Liver (tissue), 9 donors: ENCODE data around the gene ZNF219. TPM values are rescaled to one million over a fixed set of nuclear protein-coding genes. Genes with fewer than 3 reads are reported as not detected.

Source experiments
- DNase-seq: peaks from one replicate; pipeline ENCODE4 v3.0.0-alpha.2; 2017; ENCODE audit warnings: low spot score
- H3K27ac ChIP-seq, 2 donors: one replicate each; pipeline ENCODE4 v1.7.0; 2013; ENCODE audit warnings: inconsistent platforms in 2 of 2, low read length in 2 of 2, control low read depth in 1 of 2, low read depth in 1 of 2, mild to moderate bottlenecking in 1 of 2
- H3K27me3 ChIP-seq, 4 donors: one replicate each; pipeline versions ENCODE4 v1.6.1 to v1.7.0; 2013; ENCODE audit warnings: low read length in 3 of 4, inconsistent platforms in 1 of 4, mild to moderate bottlenecking in 1 of 4, moderate library complexity in 1 of 4; ENCODE audit not compliant: control insufficient read depth in 4 of 4, insufficient read depth in 4 of 4
- H3K36me3 ChIP-seq, 4 donors: one replicate each; pipeline versions ENCODE4 v1.6.1 to v1.7.0; 2013; ENCODE audit warnings: low read length in 3 of 4, mild to moderate bottlenecking in 3 of 4, low read depth in 1 of 4, moderate library complexity in 1 of 4; ENCODE audit not compliant: control insufficient read depth in 4 of 4, insufficient read depth in 3 of 4
- H3K4me1 ChIP-seq, 4 donors: one replicate each; pipeline versions ENCODE4 v1.6.1 to v1.7.0; 2013; ENCODE audit warnings: low read length in 3 of 4, mild to moderate bottlenecking in 3 of 4, moderate library complexity in 1 of 4; ENCODE audit not compliant: control insufficient read depth in 4 of 4, insufficient read depth in 4 of 4
- H3K4me3 ChIP-seq, 3 donors: one replicate each; pipeline versions ENCODE4 v1.6.1 to v1.7.0; 2013; ENCODE audit warnings: low read length in 3 of 3, control low read depth in 1 of 3, low read depth in 1 of 3, mild to moderate bottlenecking in 1 of 3
- H3K9ac ChIP-seq, 2 donors: one replicate each; pipeline ENCODE4 v1.7.0; 2013; ENCODE audit warnings: low read length in 2 of 2, mild to moderate bottlenecking in 2 of 2, moderate library complexity in 2 of 2, control low read depth in 1 of 2, low read depth in 1 of 2
- H3K9me3 ChIP-seq, 4 donors: one replicate each; pipeline versions ENCODE4 v1.6.1 to v1.7.0; 2013; ENCODE audit warnings: low read length in 3 of 4; ENCODE audit not compliant: control insufficient read depth in 4 of 4
- EGR1 ChIP-seq, 2 donors: IDR thresholded peaks; 2 replicates each; pipeline ENCODE4 v1.6.1; 2016 to 2018; ENCODE audit warnings: antibody characterized with exemption in 2 of 2, low read depth in 2 of 2
- FOXA1 ChIP-seq: IDR thresholded peaks from 2 replicates; pipeline ENCODE4 v1.6.1; 2016; ENCODE audit warnings: antibody characterized with exemption
- FOXA2 ChIP-seq: IDR thresholded peaks from 2 replicates; pipeline ENCODE4 v1.6.1; 2016; ENCODE audit warnings: antibody characterized with exemption
- GABPA ChIP-seq, 2 donors: IDR thresholded peaks in 1 of 2; conservative IDR thresholded peaks in 1 of 2; 2 replicates each; pipeline ENCODE4 v1.6.1; 2016; ENCODE audit warnings: antibody characterized with exemption in 2 of 2, mild to moderate bottlenecking in 1 of 2, moderate library complexity in 1 of 2
- HNF4A ChIP-seq, 2 donors: conservative IDR thresholded peaks; 2 replicates each; pipeline ENCODE4 v1.6.1; 2016; ENCODE audit warnings: antibody characterized with exemption in 2 of 2, mild to moderate bottlenecking in 2 of 2
- HNF4G ChIP-seq: IDR thresholded peaks from 2 replicates; pipeline ENCODE4 v1.6.1; 2016; ENCODE audit warnings: antibody characterized with exemption
- JUND ChIP-seq, 2 donors: IDR thresholded peaks; 2 replicates each; pipeline ENCODE4 v1.6.1; 2016; ENCODE audit warnings: antibody characterized with exemption in 2 of 2
- NR2F2 ChIP-seq: IDR thresholded peaks from 2 replicates; pipeline ENCODE4 v1.6.1; 2016; ENCODE audit warnings: antibody characterized with exemption
- RAD21 ChIP-seq, 2 donors: IDR thresholded peaks; 2 replicates each; pipeline ENCODE4 v1.6.1; 2016; ENCODE audit warnings: antibody characterized with exemption in 2 of 2, mild to moderate bottlenecking in 2 of 2
- RXRA ChIP-seq, 2 donors: IDR thresholded peaks; 2 replicates each; pipeline ENCODE4 v1.6.1; 2017 to 2018; ENCODE audit warnings: antibody characterized with exemption in 2 of 2, mild to moderate bottlenecking in 1 of 2
- SP1 ChIP-seq: IDR thresholded peaks from 2 replicates; pipeline ENCODE4 v1.6.1; 2018; ENCODE audit warnings: antibody characterized with exemption, mild to moderate bottlenecking
- TAF1 ChIP-seq: conservative IDR thresholded peaks from 2 replicates; pipeline ENCODE4 v1.6.1; 2016; ENCODE audit warnings: antibody characterized with exemption, mild to moderate bottlenecking
- YY1 ChIP-seq: IDR thresholded peaks from 2 replicates; pipeline ENCODE4 v1.6.1; 2016; ENCODE audit warnings: antibody characterized with exemption, mild to moderate bottlenecking
- WGBS: extraction: QIAGEN DNeasy Blood & Tissue Kit; methylation state at CpG from one replicate; pipeline ENCODE4 v1.1.7; 2013; 5-methylcytosine and 5-hydroxymethylcytosine counted together
- polyA plus RNA-seq, 2 donors: library from polyadenylated mRNA; stranded (reverse) in 1 of 2; unstranded in 1 of 2; fragments of 200-250 nt in 1 of 2; fragments of >200 nt in 1 of 2; fragmentation: Nextera tagmentation in 1 of 2; extraction: Ambion mirVana in 1 of 2; gene quantifications; one replicate each; pipeline versions ENCODE4 v1.2.1 to v1.2.3, GENCODE V29; 2013 to 2015
- total RNA-seq, 2 donors: library from RNA; depleted of rRNA; stranded (reverse); fragments of >200 nt; gene quantifications; one replicate each; pipeline ENCODE4 v1.2.3, GENCODE V29; 2014
- TF ChIP-seq, protein P1 (sequence below): fragments of 150-350 bp; IDR thresholded peaks from 2 replicates; pipeline ENCODE4 v1.5.1; 2017; ENCODE audit warnings: improper control_type of control experiment, low read depth, low read length; ENCODE audit not compliant: missing input control
- TF ChIP-seq, protein P2 (sequence below): IDR thresholded peaks from 2 replicates; pipeline ENCODE4 v1.6.1; 2016; ENCODE audit warnings: antibody characterized with exemption
- TF ChIP-seq, protein P3 (sequence below): IDR thresholded peaks from 2 replicates; pipeline ENCODE4 v1.6.1; 2016; ENCODE audit warnings: antibody characterized with exemption, mild to moderate bottlenecking
- TF ChIP-seq, protein P4 (sequence below): IDR thresholded peaks from 2 replicates; pipeline ENCODE4 v1.6.1; 2016; ENCODE audit warnings: antibody characterized with exemption
- TF ChIP-seq, protein P5 (sequence below): IDR thresholded peaks from 2 replicates; pipeline ENCODE4 v1.6.1; 2016; ENCODE audit warnings: antibody characterized with exemption
- donor health status: healthy.
- donor health status: healthy.
- donor health status: healthy.
- donor health status: healthy.
- donor health status: healthy.

The ZNF219 gene
- total and polyA plus RNA-seq, 4 donors = 1.3 to 10.5 (median 5.5) TPM

DNA sequence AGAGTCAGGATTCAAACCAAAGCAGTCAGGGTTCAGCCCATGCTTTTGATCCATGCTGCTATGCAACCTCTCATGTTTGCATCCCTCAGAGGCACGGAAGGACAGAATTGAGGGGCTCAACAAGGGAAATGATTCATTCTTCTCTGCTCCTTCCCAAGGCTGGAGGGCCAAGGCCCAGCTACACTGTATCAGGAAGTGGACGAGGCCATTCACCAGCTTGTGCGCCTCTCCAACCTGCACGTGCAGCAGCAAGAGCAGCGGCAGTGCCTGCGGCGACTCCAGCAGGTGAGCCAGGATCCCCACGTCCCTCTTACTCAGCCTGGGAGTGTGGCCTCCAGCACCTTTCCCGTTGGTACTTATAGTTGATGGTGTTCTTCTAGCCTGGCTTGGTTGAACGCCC is 19.7 kb downstream of the ZNF219 start:
- Histone ChIP-seq H3K9me3 (no peaks in the 10 kb centered on the region), H3K36me3 (peaks cover 10 to 72% (median 44%) of the 10 kb centered on the region in 4 donors), H3K9ac (no peak overlapping the region), H3K27me3 (no peaks in the 10 kb centered on the region), H3K4me1 (peaks cover 2 to 10% (median 4%) of the 10 kb centered on the region in 4 donors), H3K27ac (no peak overlapping the region), H3K4me3 (no peak overlapping the region)
- no peak for DNase-seq
- TF ChIP-seq YY1 (no peak), RXRA (IDR thresholded peaks at IDR 0.05) (no peak), JUND (IDR thresholded peaks at IDR 0.05) (no peak), NR2F2 (no peak), HNF4A (conservative IDR thresholded peaks at IDR 0.05) (no peak), GABPA (IDR thresholded peaks at IDR 0.05 in 1 of 2, conservative IDR thresholded peaks at IDR 0.05 in 1 of 2) (no peak), SP1 (no peak), HNF4G (no peak), TAF1 (no peak), FOXA1 (no peak)
- TF ChIP-seq, protein P1, sequence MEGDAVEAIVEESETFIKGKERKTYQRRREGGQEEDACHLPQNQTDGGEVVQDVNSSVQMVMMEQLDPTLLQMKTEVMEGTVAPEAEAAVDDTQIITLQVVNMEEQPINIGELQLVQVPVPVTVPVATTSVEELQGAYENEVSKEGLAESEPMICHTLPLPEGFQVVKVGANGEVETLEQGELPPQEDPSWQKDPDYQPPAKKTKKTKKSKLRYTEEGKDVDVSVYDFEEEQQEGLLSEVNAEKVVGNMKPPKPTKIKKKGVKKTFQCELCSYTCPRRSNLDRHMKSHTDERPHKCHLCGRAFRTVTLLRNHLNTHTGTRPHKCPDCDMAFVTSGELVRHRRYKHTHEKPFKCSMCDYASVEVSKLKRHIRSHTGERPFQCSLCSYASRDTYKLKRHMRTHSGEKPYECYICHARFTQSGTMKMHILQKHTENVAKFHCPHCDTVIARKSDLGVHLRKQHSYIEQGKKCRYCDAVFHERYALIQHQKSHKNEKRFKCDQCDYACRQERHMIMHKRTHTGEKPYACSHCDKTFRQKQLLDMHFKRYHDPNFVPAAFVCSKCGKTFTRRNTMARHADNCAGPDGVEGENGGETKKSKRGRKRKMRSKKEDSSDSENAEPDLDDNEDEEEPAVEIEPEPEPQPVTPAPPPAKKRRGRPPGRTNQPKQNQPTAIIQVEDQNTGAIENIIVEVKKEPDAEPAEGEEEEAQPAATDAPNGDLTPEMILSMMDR = no peak
- TF ChIP-seq, protein P2, sequence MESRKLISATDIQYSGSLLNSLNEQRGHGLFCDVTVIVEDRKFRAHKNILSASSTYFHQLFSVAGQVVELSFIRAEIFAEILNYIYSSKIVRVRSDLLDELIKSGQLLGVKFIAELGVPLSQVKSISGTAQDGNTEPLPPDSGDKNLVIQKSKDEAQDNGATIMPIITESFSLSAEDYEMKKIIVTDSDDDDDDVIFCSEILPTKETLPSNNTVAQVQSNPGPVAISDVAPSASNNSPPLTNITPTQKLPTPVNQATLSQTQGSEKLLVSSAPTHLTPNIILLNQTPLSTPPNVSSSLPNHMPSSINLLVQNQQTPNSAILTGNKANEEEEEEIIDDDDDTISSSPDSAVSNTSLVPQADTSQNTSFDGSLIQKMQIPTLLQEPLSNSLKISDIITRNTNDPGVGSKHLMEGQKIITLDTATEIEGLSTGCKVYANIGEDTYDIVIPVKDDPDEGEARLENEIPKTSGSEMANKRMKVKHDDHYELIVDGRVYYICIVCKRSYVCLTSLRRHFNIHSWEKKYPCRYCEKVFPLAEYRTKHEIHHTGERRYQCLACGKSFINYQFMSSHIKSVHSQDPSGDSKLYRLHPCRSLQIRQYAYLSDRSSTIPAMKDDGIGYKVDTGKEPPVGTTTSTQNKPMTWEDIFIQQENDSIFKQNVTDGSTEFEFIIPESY = no peak
- TF ChIP-seq, protein P3, sequence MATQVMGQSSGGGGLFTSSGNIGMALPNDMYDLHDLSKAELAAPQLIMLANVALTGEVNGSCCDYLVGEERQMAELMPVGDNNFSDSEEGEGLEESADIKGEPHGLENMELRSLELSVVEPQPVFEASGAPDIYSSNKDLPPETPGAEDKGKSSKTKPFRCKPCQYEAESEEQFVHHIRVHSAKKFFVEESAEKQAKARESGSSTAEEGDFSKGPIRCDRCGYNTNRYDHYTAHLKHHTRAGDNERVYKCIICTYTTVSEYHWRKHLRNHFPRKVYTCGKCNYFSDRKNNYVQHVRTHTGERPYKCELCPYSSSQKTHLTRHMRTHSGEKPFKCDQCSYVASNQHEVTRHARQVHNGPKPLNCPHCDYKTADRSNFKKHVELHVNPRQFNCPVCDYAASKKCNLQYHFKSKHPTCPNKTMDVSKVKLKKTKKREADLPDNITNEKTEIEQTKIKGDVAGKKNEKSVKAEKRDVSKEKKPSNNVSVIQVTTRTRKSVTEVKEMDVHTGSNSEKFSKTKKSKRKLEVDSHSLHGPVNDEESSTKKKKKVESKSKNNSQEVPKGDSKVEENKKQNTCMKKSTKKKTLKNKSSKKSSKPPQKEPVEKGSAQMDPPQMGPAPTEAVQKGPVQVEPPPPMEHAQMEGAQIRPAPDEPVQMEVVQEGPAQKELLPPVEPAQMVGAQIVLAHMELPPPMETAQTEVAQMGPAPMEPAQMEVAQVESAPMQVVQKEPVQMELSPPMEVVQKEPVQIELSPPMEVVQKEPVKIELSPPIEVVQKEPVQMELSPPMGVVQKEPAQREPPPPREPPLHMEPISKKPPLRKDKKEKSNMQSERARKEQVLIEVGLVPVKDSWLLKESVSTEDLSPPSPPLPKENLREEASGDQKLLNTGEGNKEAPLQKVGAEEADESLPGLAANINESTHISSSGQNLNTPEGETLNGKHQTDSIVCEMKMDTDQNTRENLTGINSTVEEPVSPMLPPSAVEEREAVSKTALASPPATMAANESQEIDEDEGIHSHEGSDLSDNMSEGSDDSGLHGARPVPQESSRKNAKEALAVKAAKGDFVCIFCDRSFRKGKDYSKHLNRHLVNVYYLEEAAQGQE = no peak
- TF ChIP-seq, protein P4, sequence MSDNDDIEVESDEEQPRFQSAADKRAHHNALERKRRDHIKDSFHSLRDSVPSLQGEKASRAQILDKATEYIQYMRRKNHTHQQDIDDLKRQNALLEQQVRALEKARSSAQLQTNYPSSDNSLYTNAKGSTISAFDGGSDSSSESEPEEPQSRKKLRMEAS = no peak
- TF ChIP-seq, protein P5, sequence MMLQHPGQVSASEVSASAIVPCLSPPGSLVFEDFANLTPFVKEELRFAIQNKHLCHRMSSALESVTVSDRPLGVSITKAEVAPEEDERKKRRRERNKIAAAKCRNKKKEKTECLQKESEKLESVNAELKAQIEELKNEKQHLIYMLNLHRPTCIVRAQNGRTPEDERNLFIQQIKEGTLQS = no peak
- WGBS = 88% methylated on average over 10 of the region's 10 CpGs

DNA sequence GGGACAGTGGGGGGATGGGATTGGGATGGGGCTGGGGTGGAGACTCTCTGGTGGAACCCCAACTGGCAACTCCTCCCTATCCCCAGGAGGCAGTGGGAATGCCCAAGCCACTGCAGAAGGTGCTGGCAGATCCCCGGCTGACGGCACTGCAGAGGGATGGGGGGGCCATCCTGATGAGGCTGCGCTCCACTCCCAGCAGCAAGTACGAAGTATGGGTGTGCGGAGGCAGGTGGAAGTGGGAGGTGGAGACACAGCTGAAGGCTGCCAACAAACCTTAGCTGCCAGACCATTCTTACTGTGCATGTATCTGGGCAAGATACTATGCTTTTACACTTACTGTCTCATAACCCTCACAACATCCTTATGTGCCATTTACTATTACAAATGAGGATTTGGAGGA is 20.2 kb downstream of the ZNF219 start:
- Histone ChIP-seq H3K9ac (no peak overlapping the region), H3K27ac (no peak overlapping the region), H3K27me3 (no peaks in the 10 kb centered on the region), H3K36me3 (peaks cover 10 to 76% (median 44%) of the 10 kb centered on the region in 4 donors), H3K4me1 (peaks cover 0 to 8% (median 5%) of the 10 kb centered on the region in 4 donors), H3K4me3 (no peak overlapping the region), H3K9me3 (no peaks in the 10 kb centered on the region)
- no peak for DNase-seq
- WGBS = 96% methylated on average over 5 of the region's 5 CpGs
- TF ChIP-seq JUND (IDR thresholded peaks at IDR 0.05) = no peak
- TF ChIP-seq, protein P3 = no peak
- no peak for TF ChIP-seq GABPA (IDR thresholded peaks at IDR 0.05 in 1 of 2, conservative IDR thresholded peaks at IDR 0.05 in 1 of 2)
- TF ChIP-seq RXRA (IDR thresholded peaks at IDR 0.05) = no peak
- no peak for TF ChIP-seq HNF4G
- TF ChIP-seq, protein P5 = no peak
- TF ChIP-seq, protein P2 = no peak
- TF ChIP-seq EGR1 (IDR thresholded peaks at IDR 0.05; ENCODE audit: low read depth in 2 of 2) = no peak
- no peak for TF ChIP-seq HNF4A (conservative IDR thresholded peaks at IDR 0.05)
- TF ChIP-seq FOXA2 = no peak
- TF ChIP-seq RAD21 (IDR thresholded peaks at IDR 0.05) = no peak
- TF ChIP-seq NR2F2 = no peak
- TF ChIP-seq FOXA1 = no peak
